DMS114 treated with DMSO at 0.1 percent for 48 hours (cell line): ENCODE data around the gene SIKE1.
"Not testable (repeated sequence)": the region's sequence is repeated elsewhere in the genome, so short reads cannot be mapped to it uniquely, and the experiment has no call there.

ENCODE experiments used
- DNase-seq: peaks from one replicate; lab custom pipeline; 2025; ENCODE audit not compliant: unreplicated experiment; lab: John Stamatoyannopoulos, UW

The SIKE1 gene

DNA sequence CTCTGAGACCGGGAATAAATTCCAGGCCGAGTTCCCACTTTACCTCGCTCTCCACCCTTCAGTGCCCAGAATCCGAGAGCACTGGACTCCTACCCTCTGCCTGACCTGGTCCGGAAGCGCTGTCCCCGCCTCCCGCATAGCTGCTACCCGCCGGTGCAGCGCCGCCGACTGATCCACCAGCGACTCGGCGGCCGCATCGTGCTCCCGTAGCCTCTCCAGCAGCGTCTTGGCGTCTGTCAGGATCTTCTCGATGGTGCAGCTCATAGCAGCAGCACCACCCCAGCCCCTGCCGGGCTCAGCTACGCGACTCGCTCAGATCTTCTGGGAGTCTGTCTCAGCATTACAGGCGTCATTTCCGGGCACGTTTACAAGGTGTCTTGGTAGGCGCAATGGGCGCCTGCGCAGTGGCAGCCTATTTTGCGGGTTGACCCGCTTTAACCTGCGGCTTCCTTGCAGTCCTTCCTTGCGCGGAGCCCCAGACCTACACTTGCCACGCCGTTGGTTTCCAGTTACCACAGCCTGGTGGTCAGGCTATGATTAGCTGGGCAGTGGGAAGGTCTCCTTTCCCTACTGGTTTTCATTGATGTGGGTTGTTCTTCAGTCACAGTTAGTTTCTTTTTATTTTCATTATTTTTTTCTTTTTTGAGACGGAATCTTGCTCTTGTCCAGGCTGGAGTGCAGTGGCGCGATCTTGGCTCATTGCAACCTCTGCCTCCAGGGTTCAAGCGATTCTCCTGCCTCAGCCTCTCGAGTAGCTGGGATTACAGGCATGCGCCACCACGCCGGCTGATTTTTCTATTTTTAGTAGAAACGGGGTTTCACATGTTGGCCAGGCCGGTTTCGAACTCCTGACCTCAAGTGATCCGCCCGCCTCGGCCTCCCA, at the start of gene SIKE1:
Gene SIKE1 (minus strand): TSS at position 342 of the 883 bp plus-strand sequence. CDS start 78 bp downstream, at position 264.
- peak; percentile 94 for DNase-seq

DNA sequence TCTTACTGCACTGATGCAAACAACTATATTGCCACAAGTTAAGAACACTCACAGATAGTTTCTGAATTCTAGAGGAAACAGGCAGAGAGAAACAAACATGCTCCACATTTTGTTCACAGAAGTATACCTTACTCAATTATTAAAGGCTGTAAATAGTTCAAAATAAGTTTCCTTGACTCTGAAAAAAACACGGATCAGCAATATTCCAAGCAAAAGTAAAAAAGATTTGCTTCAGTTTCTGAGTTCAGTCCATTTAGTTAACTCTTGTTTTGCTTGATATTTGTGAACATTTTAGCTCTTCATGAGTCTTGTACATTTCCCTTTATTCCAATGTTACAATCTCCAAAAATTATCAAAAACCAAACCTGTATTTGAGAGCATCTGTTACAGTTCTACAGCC, 49.6 kb upstream of the SIKE1 start:
- not testable (repeated sequence) for DNase-seq

DNA sequence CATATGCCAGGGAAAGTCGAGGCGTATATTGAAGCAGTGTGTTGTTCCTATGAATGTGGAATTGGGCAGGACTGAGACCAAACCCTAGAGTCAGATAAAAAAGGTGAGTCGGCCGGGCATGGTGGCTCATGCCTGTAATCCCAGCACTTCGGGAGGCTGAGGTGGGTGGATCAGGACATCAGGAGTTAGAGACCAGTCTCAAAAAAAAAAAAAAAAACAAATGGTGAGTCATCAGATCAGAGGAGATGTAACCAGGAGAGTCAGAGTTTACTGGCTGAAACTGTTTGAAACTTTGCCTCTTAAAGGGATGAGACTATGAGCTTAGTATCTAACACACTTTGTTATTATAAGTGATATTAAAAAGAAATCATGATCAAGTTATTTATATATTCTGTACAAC, 47.8 kb upstream of the SIKE1 start:
- DNase-seq: no peak

DNA sequence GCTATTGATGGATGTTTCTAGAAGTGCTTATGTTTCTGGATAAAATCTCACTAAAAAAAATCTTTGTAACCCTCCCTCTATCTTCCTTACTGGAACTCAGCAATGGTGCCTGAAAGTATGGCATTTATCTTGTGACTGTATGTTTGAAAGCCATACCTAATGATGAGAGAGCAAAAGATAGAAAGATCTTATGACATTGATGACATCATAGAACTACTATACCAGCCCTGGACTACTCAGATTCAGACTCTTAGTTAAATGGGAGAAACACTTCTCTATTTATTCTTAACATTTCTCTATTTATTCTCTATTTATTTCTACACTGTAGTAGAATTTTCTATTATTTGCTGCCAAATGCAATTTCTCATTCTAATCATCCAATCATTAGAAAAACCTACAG, 41.5 kb upstream of the SIKE1 start:
- DNase-seq: no peak

DNA sequence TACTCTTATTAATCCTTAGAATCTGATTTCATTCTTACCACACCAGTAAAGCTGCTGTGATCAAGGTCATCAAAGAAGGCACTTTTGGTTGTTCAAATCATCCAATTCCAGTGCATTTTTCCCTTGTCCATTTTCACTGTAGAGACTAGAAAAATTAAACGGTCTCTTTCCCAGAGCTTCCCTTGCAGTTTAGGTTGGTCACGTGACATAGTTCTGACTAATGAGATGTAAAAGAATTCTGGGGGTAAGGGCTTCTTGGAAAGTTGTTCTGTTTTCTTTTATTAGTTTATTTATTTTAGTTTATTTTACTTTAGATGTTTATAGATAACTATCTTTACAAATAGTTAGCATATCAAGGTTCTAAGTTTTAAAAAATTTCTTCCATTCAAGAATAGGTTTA, 39.9 kb upstream of the SIKE1 start:
- no peak for DNase-seq

DNA sequence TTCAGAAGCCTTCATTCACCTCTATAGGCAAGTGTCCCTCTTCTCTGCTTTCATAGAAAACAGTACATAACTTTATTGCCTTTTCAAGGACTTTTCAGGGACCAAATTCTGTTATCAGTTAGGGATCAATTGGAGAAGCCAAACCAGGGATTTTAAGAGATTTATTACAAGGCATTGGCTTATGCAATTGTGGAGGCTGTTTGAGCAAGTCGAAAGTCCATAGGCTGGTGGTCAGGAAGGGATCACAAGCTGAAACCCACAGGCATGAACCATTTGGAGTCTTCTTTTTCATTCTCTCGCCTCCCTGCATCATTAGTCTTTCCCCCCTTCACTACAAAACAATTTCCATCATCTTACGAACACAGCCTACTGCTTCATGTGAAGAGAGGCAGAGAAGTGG, 39.4 kb upstream of the SIKE1 start:
- DNase-seq: no peak

DNA sequence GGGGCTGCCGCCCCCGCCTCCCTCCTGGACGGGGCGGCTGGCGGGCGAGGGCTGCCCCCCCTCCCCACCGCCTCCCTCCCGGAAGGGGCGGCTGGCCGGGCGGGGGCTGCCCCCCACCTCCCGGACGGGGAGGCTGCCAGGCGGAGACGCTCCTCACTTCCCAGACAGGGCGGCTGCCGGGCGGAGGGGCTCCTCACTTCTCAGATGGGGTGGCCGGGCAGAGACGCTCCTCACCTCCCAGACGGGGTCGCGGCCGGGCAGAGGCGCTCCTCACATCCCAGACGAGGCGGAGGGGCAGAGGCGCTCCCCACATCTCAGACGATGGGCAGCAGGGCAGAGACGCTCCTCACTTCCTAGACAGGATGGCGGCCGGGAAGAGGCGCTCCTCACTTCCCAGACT, 24.0 kb upstream of the SIKE1 start:
- not testable (repeated sequence) for DNase-seq

DNA sequence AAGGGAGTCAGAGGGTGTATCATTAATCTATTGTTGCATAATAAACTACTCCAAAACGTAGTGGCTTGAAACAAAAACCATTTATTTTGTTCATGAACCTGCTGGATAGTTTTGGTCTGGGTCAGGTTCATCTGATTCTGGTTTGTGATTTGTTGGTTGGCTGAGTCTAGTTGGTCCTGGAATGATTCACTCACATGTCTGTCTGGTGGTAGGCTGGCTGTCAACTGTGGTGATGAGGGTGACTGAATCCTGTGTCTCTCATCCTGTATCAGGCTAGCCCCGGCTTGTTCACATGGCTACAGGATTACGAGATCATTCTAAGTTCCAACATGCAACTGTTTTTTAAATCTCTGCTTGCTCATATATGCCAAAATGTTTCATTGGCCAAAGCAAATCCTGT, 22.5 kb upstream of the SIKE1 start:
- no peak for DNase-seq

DNA sequence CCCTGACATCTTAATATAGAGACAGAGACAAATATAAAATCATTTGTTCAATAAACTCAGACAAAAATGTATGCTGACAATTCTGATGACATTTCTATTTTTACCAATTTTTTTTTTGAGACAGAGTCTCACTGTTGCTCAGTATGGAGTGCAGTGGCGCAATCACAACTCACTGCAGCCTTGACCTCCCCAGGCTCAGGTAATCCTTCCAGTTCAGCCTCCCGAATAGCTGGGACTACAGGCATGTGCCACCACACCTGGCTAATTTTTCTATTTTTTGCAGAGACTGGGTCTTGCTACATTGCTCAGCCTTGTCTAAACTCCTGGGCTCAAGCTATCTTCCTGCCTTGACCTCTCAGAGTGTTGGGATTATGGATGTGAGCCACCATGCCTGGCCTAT, 13.6 kb upstream of the SIKE1 start:
- DNase-seq: no peak

DNA sequence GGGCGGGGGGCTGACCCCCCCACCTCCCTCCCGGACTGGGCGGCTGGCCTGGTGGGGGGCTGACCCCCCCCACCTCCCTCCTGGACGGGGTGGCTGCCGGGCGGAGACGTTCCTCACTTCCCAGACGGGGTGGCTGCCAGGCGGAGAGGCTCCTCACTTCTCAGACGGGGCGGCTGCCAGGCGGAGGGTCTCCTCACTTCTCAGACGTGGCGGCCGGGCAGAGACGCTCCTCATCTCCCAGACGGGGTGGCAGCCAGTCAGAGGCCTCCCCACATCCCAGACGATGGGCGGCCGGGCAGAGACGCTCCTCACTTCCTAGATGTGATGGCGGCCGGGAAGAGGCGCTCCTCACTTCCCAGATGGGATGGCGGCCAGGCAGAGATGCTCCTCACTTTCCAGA, 10.1 kb upstream of the SIKE1 start:
- not testable (repeated sequence) for DNase-seq

DNA sequence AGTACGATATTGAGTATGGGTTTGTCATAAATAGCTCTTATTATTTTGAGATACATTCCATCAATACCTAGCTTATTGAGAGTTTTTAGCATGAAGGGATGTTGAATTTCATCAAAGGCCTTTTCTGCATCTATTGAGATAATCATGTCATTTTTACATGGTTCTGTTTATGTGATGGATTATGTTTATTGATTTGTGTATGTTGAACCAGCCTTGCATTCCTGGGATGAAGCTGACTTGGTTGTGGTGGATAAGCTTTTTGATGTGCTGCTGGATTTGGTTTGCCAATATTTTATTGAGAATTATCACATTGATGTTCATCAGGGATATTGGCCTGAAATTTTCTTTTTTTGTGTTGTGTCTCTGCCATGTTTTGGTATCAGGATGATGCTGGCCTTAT, 6.0 kb upstream of the SIKE1 start:
- not testable (repeated sequence) for DNase-seq

DNA sequence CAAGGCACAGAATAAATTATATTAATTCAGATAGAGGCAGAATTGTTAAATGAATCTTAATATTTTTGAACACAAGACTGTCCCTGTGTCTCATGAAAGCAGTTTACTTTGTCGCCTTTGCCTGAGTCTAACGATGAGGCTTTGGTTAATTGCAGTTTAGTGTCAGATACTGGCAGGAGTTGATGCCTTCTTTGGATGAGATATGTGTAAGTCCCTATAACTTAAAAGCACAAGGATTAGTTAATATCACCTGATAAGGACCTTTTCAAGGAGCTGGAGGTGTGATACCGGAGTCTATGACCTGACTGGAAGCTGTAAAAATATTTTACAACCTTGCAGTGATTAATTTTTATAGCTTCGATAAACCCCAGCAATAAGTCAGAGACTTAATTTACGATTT, 2.0 kb upstream of the SIKE1 start:
- DNase-seq: no peak

DNA sequence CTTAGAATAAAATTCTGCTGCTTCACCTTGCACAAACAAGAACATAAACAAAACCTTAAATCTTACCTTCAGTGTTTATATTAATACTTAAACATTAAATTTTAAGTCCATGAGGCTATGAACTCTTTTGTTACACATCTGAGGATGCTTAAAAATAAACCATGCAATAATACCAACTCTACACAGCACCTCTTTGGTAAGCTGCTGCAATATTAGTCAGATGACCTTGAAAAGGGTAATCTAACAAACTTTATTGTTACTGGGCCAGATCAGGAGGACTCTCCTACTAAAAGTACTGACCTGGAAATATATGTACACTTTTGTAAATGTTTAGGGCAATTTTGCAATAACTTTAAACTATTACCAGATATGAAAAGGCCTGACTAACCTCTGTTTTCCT, 763 bp downstream of the SIKE1 start:
- no peak for DNase-seq

DNA sequence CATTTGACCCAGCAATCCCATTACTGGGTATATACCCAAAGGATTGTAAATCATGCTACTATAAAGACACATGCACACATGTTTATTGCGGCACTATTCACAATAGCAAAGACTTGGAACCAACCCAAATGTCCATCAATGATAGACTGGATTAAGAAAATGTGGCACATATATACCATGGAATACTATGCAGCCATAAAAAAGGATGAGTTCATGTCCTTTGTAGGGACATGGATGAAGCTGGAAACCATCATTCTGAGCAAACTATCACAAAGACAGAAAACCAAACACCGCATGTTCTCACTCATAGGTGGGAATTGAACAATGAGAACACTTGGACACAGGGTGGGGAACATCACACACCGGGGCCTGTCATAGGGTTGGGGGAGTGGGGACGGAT, 3.8 kb downstream of the SIKE1 start:
- DNase-seq: not testable (repeated sequence)

DNA sequence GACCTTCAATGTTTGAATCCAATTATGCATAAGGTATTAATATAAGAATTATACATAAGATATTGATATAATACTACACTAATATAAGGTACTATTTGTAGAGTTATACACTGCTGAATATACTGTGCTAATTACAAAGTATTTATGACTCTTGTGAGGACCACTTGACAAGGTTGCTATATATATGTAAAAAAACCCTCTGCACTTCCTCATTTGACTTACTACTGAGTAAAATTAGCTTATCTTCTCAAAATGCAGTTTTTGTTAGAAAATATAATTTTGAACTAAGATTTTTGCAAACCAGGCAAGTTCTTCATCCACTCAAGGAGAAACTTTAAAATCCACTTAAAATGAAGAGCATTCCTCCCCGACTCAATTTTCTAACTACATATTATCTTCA, 8.5 kb downstream of the SIKE1 start:
- DNase-seq: no peak

DNA sequence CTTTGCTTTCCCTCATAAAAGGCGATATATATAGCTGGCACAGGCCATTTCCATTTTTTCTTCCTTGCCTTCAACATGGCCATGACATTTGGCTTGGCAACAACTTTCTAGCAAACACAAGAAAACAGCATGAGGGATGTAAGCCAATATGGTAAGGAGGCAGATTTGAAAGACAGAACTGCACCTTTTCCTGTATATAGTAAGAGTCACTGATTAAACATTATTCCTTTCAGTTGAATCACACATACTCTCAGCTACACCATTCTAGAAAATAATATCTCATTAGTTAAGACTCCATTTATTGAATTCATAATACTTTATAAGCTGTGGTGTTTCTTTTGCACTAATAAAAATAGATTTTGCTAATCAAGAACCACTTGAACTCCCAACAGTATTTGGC, 9.5 kb downstream of the SIKE1 start:
- no peak for DNase-seq

DNA sequence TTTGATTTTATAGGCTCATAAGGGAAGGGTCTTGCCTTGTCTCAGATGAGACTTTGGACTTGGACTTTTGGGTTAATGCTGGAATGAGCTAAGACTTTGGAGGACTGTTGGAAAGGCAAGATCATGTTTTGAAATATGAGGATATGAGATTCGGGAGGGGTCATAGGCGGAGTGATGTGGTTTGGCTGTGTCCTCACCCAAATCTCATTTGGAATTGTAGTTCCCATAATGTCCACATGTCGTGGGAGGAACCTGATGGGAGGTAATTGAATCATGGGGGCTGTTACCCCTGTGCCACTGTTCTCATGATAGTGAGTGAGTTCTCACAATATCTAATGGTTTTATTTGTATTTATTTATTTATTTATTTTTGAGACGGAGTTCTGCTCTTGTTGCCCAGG, 15.8 kb downstream of the SIKE1 start:
- DNase-seq: no peak

DNA sequence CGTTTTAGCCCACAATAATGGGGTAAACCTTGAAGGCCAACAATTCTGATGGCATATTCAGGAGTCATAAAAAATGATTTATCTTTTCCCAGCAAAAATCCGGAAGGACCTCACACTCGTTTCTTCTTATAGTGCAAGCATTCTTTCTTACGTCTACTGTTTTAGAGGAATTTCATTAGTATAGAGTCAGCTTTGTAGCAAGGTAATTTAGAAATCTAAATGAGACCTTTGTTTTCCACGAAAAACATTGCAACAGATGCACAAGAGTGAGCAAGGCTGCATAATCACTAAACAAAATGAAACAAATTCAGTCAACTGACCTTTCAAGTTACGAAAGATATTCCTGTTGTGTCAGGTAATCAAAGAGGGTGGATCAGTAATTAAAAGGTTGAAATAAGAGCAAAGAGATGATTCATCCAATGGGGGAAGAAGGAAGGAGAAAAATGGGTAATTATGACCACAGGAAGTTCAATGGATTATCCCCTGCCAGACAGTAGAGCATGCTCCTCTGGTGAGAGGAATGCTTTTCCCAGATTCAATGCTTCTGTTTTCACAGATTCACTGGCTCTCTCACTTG, 22.1 kb downstream of the SIKE1 start:
- DNase-seq: no peak

DNA sequence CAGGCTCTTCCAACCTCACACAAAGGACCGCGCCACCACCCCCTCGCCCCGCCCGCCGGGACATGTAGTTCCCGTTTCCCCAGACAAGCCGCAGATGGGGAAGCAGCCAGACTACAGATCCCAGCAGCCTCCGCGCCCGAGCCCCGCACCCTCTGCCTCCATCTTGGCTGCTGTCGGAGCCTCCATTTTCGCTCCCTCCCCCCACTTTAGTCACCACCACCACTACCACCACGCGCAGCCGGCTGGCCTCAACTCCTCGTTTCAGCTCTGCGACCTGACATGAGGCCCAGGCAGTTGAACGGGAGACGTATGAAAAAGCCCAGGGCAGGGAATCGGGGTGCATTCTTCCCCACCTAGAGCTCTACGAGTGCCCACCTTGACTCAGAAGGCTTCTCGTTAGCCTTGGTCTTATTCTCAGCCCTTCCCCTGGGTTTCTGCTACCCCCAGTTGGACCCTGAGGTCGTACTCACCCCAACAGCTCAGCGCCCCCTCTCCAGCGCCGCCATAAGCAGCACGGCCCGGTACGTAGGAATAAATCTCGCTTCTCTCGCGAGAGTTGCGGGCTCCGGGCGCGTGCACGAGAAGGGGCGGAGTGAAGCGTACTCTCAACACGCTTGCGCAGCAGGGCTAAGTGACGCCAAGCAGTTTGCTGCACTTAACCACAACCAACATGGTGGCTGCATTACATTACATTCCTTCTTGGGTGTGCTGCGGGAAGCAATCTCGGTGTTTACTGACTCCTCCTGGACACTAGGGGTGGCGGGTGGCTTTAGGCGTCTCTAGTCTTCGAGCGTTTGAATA, 22.8 kb downstream of the SIKE1 start, which contains the start of gene CSDE1:
Gene CSDE1 (minus strand): TSS at position 530 of the 801 bp plus-strand sequence. CDS start 18,094 bp downstream, outside the sequence.
- peak; percentile 96 for DNase-seq

DNA sequence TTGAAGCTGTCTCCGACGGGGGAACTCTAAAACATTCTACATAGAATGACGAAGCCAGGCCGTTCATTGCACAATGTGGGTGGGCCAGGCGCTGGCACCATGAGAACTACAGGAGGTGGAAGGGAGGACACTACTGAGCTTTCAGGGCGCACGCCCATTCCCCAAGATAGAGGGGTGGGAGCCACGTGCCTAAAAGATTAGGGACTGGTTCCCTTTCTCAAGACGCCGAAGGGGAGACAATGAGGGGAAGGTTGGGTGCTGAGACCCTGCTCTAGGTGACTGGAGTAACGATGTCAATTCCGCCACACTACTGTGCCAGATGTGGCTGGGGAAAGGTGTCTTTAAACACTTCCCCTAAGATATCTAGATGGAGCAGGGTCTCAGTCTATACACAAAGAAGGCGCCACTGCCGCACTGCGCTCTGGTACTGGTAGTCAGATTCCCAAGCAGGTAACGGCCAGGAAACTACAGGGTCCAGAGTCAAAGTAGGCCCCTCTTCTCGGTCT, 23.5 kb downstream of the SIKE1 start:
- no peak for DNase-seq
